ENCODE data around the gene RAD51B. TPM values are rescaled to one million over a fixed set of nuclear protein-coding genes. Genes with fewer than 3 reads are reported as not detected.

The RAD51B gene
- total and polyA plus RNA-seq, 4 experiments from 2014 or later, result 22.0 to 35.7 (median 31.4) TPM

- ChIA-PET POLR2A (ENCODE audit: partially characterized antibody) (no interaction called here), CTCF (ENCODE audit: partially characterized antibody) (interaction anchor here (1.0 kb wide), 1 partner anchor 10 kb away, joined by 3 read pairs; no protein-coding TSS in a partner anchor)
- peak overlapping the region in 1 of 7 donors; percentile 42 for H3K27ac Mint-ChIP-seq
- no peaks in the 10 kb centered on the region for H3K9me3 Mint-ChIP-seq
- no peaks in the 10 kb centered on the region for H3K9me3 ChIP-seq (ENCODE audit: control insufficient read depth in 1 of 2, low read length in 2 of 2)
- no peaks in the 10 kb centered on the region for H3K27me3 Mint-ChIP-seq
- H3K4me1 Mint-ChIP-seq, result peaks cover 0 to 1% (median under 1%) of the 10 kb centered on the region in 4 donors
- intact Hi-C loops (cut with micrococcal nuclease), result no loop called here
- no peak overlapping the region for H3K27ac ChIP-seq (ENCODE audit: low read depth, low read length)
- H3K4me3 Mint-ChIP-seq, result no peak overlapping the region
- H3K4me1 ChIP-seq (ENCODE audit: insufficient read depth, low read length), result no peaks in the 10 kb centered on the region
- H3K36me3 ChIP-seq (ENCODE audit: insufficient read depth, low read length), result peaks cover 88% of the 10 kb centered on the region
- no peak for DNase-seq
- H3K4me3 ChIP-seq (ENCODE audit: low read length in 2 of 2), result no peak overlapping the region
- H3K27me3 ChIP-seq (ENCODE audit: insufficient read depth, low read length), result no peaks in the 10 kb centered on the region
- peaks cover 93 to 98% of the 10 kb centered on the region in 2 donors for H3K36me3 Mint-ChIP-seq
Observed at GRCh38 chr14:67785270-67786109, 34.1 kb upstream of the RAD51B start.

- Histone ChIP-seq H3K9me3 (ENCODE audit: control insufficient read depth in 1 of 2, low read length in 2 of 2) (no peaks in the 10 kb centered on the region), H3K36me3 (ENCODE audit: insufficient read depth, low read length) (peaks cover 75% of the 10 kb centered on the region), H3K4me1 (ENCODE audit: insufficient read depth, low read length) (no peaks in the 10 kb centered on the region), H3K4me3 (ENCODE audit: low read length in 2 of 2) (no peak overlapping the region), H3K27me3 (ENCODE audit: insufficient read depth, low read length) (no peaks in the 10 kb centered on the region), H3K27ac (ENCODE audit: low read depth, low read length) (no peak overlapping the region)
- ChIA-PET POLR2A (ENCODE audit: partially characterized antibody) (no interaction called here), CTCF (ENCODE audit: partially characterized antibody) (no interaction called here)
- Mint-ChIP-seq H3K27ac (no peak overlapping the region), H3K36me3 (peaks cover 75 to 86% of the 10 kb centered on the region in 2 donors), H3K27me3 (no peaks in the 10 kb centered on the region), H3K4me1 (peaks cover 0 to 1% (median under 1%) of the 10 kb centered on the region in 4 donors), H3K4me3 (no peak overlapping the region), H3K9me3 (no peaks in the 10 kb centered on the region)
- DNase-seq, result no peak
- intact Hi-C loops (cut with micrococcal nuclease), result no loop called here
Observed at GRCh38 chr14:67787673-67788072, 31.9 kb upstream of the RAD51B start.

- no peak overlapping the region for H3K27ac Mint-ChIP-seq
- Histone ChIP-seq H3K27ac (ENCODE audit: low read depth, low read length) (no peak overlapping the region), H3K9me3 (ENCODE audit: control insufficient read depth in 1 of 2, low read length in 2 of 2) (no peaks in the 10 kb centered on the region), H3K4me3 (ENCODE audit: low read length in 2 of 2) (no peak overlapping the region), H3K36me3 (ENCODE audit: insufficient read depth, low read length) (peaks cover 60% of the 10 kb centered on the region), H3K27me3 (ENCODE audit: insufficient read depth, low read length) (no peaks in the 10 kb centered on the region), H3K4me1 (ENCODE audit: insufficient read depth, low read length) (no peaks in the 10 kb centered on the region)
- H3K9me3 Mint-ChIP-seq, result peaks cover 0 to 2% (median 0%) of the 10 kb centered on the region in 8 donors
- peaks cover 0 to 1% (median 0%) of the 10 kb centered on the region in 4 donors for H3K4me1 Mint-ChIP-seq
- H3K4me3 Mint-ChIP-seq, result no peak overlapping the region
- CTCF ChIA-PET (ENCODE audit: partially characterized antibody), result interaction anchor here (1.1 kb wide), 1 partner anchor 18 kb away, joined by 3 read pairs; the partner anchor contains the start of gene ZFYVE26
- no peaks in the 10 kb centered on the region for H3K27me3 Mint-ChIP-seq
- peaks cover 56 to 79% of the 10 kb centered on the region in 2 donors for H3K36me3 Mint-ChIP-seq
- POLR2A ChIA-PET (ENCODE audit: partially characterized antibody), result no interaction called here
- no peak for DNase-seq
- intact Hi-C loops (cut with micrococcal nuclease), result no loop called here
Observed at GRCh38 chr14:67798731-67799130, 20.8 kb upstream of the RAD51B start.

GRCh38 chr14:67800743-67801142 lies 18.8 kb upstream of the RAD51B start:
- POLR2A ChIA-PET (ENCODE audit: partially characterized antibody), result no interaction called here
- no peak overlapping the region for H3K4me3 ChIP-seq (ENCODE audit: low read length in 2 of 2)
- no peak overlapping the region for H3K27ac ChIP-seq (ENCODE audit: low read depth, low read length)
- H3K27me3 ChIP-seq (ENCODE audit: insufficient read depth, low read length), result no peaks in the 10 kb centered on the region
- peaks cover 0 to 1% (median 0%) of the 10 kb centered on the region in 4 donors for H3K4me1 Mint-ChIP-seq
- intact Hi-C loops (cut with micrococcal nuclease), result no loop called here
- DNase-seq, result no peak
- peaks cover 64% of the 10 kb centered on the region for H3K36me3 ChIP-seq (ENCODE audit: insufficient read depth, low read length)
- H3K36me3 Mint-ChIP-seq, result peaks cover 59 to 81% of the 10 kb centered on the region in 2 donors
- no peaks in the 10 kb centered on the region for H3K9me3 ChIP-seq (ENCODE audit: control insufficient read depth in 1 of 2, low read length in 2 of 2)
- no peak overlapping the region for H3K27ac Mint-ChIP-seq
- peaks cover 0 to 2% (median 0%) of the 10 kb centered on the region in 8 donors for H3K9me3 Mint-ChIP-seq
- H3K4me3 Mint-ChIP-seq, result no peak overlapping the region
- H3K4me1 ChIP-seq (ENCODE audit: insufficient read depth, low read length), result no peaks in the 10 kb centered on the region
- CTCF ChIA-PET (ENCODE audit: partially characterized antibody), result no interaction called here
- no peaks in the 10 kb centered on the region for H3K27me3 Mint-ChIP-seq

- intact Hi-C loops (cut with micrococcal nuclease), result no loop called here
- peaks cover 63 to 86% of the 10 kb centered on the region in 2 donors for H3K36me3 Mint-ChIP-seq
Observed at GRCh38 chr14:67806246-67806645, 13.3 kb upstream of the RAD51B start.

GRCh38 chr14:67814821-67815220 lies 4.8 kb upstream of the RAD51B start:
- intact Hi-C loops (cut with micrococcal nuclease), result loop anchor here (5.0 kb wide), 2 partner anchors 213 to 1007 kb away; partner anchors contain the start of gene PIGH
- H3K36me3 Mint-ChIP-seq, result peaks cover 22 to 53% of the 10 kb centered on the region in 2 donors
- CTCF ChIA-PET (ENCODE audit: partially characterized antibody), result no interaction called here

More at GRCh38 chr14:67806246-67806645, 13.3 kb upstream of the RAD51B start:
- H3K36me3 ChIP-seq (ENCODE audit: insufficient read depth, low read length), result peaks cover 75% of the 10 kb centered on the region
- no peaks in the 10 kb centered on the region for H3K4me1 ChIP-seq (ENCODE audit: insufficient read depth, low read length)
- H3K4me3 Mint-ChIP-seq, result no peak overlapping the region
- H3K27ac Mint-ChIP-seq, result peak overlapping the region in 1 of 7 donors; percentile 31
- no peak for DNase-seq
- H3K4me1 Mint-ChIP-seq, result peaks cover 0 to 2% (median 0%) of the 10 kb centered on the region in 4 donors
- H3K9me3 ChIP-seq (ENCODE audit: control insufficient read depth in 1 of 2, low read length in 2 of 2), result no peaks in the 10 kb centered on the region
- POLR2A ChIA-PET (ENCODE audit: partially characterized antibody), result no interaction called here
- no peaks in the 10 kb centered on the region for H3K27me3 ChIP-seq (ENCODE audit: insufficient read depth, low read length)
- no peaks in the 10 kb centered on the region for H3K27me3 Mint-ChIP-seq
- H3K4me3 ChIP-seq (ENCODE audit: low read length in 2 of 2), result no peak overlapping the region
- no peaks in the 10 kb centered on the region for H3K9me3 Mint-ChIP-seq
- H3K27ac ChIP-seq (ENCODE audit: low read depth, low read length), result no peak overlapping the region
- CTCF ChIA-PET (ENCODE audit: partially characterized antibody), result interaction anchor here (1.0 kb wide), 1 partner anchor 30 kb away, joined by 3 read pairs; no protein-coding TSS in a partner anchor

GRCh38 chr14:67815573-67816225 lies 3.9 kb upstream of the RAD51B start:
- intact Hi-C loops (cut with micrococcal nuclease), result loop anchor here (1.0 to 5.0 kb wide), 4 partner anchors 120 to 1007 kb away; partner anchors contain the start of genes PIGH and RDH11
- POLR2A ChIA-PET (ENCODE audit: partially characterized antibody), result interaction anchor here (1.2 kb wide), 4 partner anchors 216 to 979 kb away, joined by 4 to 7 read pairs (median 4); partner anchors contain the start of genes ATP6V1D, EIF2S1, PIGH and ZFP36L1

More at GRCh38 chr14:67814821-67815220, 4.8 kb upstream of the RAD51B start:
- Mint-ChIP-seq H3K4me1 (peaks cover 31 to 51% (median 36%) of the 10 kb centered on the region in 4 donors), H3K9me3 (no peaks in the 10 kb centered on the region), H3K27ac (peak overlapping the region in 5 of 7 donors; percentile 0 to 96 (median 78)), H3K27me3 (no peaks in the 10 kb centered on the region), H3K4me3 (peak overlapping the region; percentile 89 to 99 (median 96))
- Histone ChIP-seq H3K4me1 (ENCODE audit: insufficient read depth, low read length) (peaks cover 26% of the 10 kb centered on the region), H3K27me3 (ENCODE audit: insufficient read depth, low read length) (no peaks in the 10 kb centered on the region), H3K4me3 (ENCODE audit: low read length in 2 of 2) (no peak overlapping the region), H3K27ac (ENCODE audit: low read depth, low read length) (no peak overlapping the region), H3K9me3 (ENCODE audit: control insufficient read depth in 1 of 2, low read length in 2 of 2) (no peaks in the 10 kb centered on the region), H3K36me3 (ENCODE audit: insufficient read depth, low read length) (peaks cover 5% of the 10 kb centered on the region)
- DNase-seq, result no peak
- POLR2A ChIA-PET (ENCODE audit: partially characterized antibody), result no interaction called here

More at GRCh38 chr14:67815573-67816225, 3.9 kb upstream of the RAD51B start:
- Mint-ChIP-seq H3K4me3 (peak overlapping the region; percentile 89 to 99 (median 96)), H3K27ac (peak overlapping the region; percentile 86 to 98 (median 96)), H3K27me3 (no peaks in the 10 kb centered on the region), H3K4me1 (peaks cover 34 to 56% (median 43%) of the 10 kb centered on the region in 4 donors), H3K9me3 (no peaks in the 10 kb centered on the region), H3K36me3 (peaks cover 19 to 48% of the 10 kb centered on the region in 2 donors)
- no peaks in the 10 kb centered on the region for H3K9me3 ChIP-seq (ENCODE audit: control insufficient read depth in 1 of 2, low read length in 2 of 2)
- H3K27ac ChIP-seq (ENCODE audit: low read depth, low read length), result peak overlapping the region; percentile 47
- H3K36me3 ChIP-seq (ENCODE audit: insufficient read depth, low read length), result peaks cover 5% of the 10 kb centered on the region
- H3K4me1 ChIP-seq (ENCODE audit: insufficient read depth, low read length), result peaks cover 32% of the 10 kb centered on the region
- DNase-seq, result no peak
- CTCF ChIA-PET (ENCODE audit: partially characterized antibody), result interaction anchor here (1.0 kb wide), 1 partner anchor 17 kb away, joined by 3 read pairs; no protein-coding TSS in a partner anchor
- no peaks in the 10 kb centered on the region for H3K27me3 ChIP-seq (ENCODE audit: insufficient read depth, low read length)
- peak overlapping the region; percentile 54 to 86 for H3K4me3 ChIP-seq (ENCODE audit: low read length in 2 of 2)

All from CD4-positive, alpha-beta memory T cell (primary cell).